Endothelial cell of umbilical vein (primary cell): ENCODE data around the gene ALKBH2. TPM values are rescaled to one million over a fixed set of nuclear protein-coding genes. Genes with fewer than 3 reads are reported as not detected.

ENCODE experiments used
- BruUV-seq: library from RNA; stranded (reverse); fragments of 400-500 nt; replicated peaks from 2 replicates; lab custom pipeline; 2021; lab: Mats Ljungman, UMichigan
- CTCF ChIA-PET: fragments of 300-600, 350-600 bp; sonication (Branson Sonifier 250); formaldehyde crosslinking; loops from one replicate; lab custom pipeline; 2021; ENCODE audit warnings: antibody characterized with exemption, inconsistent platforms; lab: Charles Lee
- POLR2A ChIA-PET: fragments of 300-600, 350-600 bp; sonication (Branson Sonifier 250); formaldehyde crosslinking; loops from one replicate; lab custom pipeline; 2021; ENCODE audit warnings: antibody characterized with exemption, inconsistent platforms; lab: Charles Lee
- DNase-seq: peaks from one replicate; pipeline ENCODE4 v3.0.0-alpha.2; 2011; ENCODE audit warnings: low read depth, low spot score
- FAIRE-seq: peaks from 2 replicates; lab custom pipeline; 2011; peaks lifted over from hg19 to GRCh38; lab: Jason Lieb, UNC
- H2AFZ ChIP-seq: 2 replicates; pipeline ENCODE4 v1.6.0; 2012; ENCODE audit warnings: low read depth, low read length, control low read depth, inconsistent platforms
- H3K27ac ChIP-seq: 2 replicates; pipeline ENCODE4 v1.5.1; 2011; ENCODE audit warnings: low read depth, mild to moderate bottlenecking, control low read depth, low read length, moderate library complexity; ENCODE audit not compliant: insufficient read depth
- H3K27me3 ChIP-seq, 2 experiments: 2 replicates each; pipeline versions ENCODE4 v1.6.0 to v1.6.1; 2011; ENCODE audit warnings: low read length in 2 of 2, mixed read lengths in 1 of 2; ENCODE audit not compliant: control insufficient read depth in 2 of 2, insufficient read depth in 2 of 2
- H3K36me3 ChIP-seq, 2 experiments: 2 replicates in 1 of 2; 3 replicates in 1 of 2; pipeline ENCODE4 v1.5.1; 2011; ENCODE audit warnings: low read length in 2 of 2, mild to moderate bottlenecking in 1 of 2, moderate library complexity in 1 of 2; ENCODE audit not compliant: control insufficient read depth in 2 of 2, insufficient read depth in 2 of 2; ENCODE audit errors: extremely low read depth in 1 of 2
- H3K4me1 ChIP-seq: 3 replicates; pipeline ENCODE4 v1.5.1; 2011; ENCODE audit warnings: mild to moderate bottlenecking, low read length; ENCODE audit not compliant: control insufficient read depth, insufficient read depth; ENCODE audit errors: extremely low read depth
- H3K4me2 ChIP-seq: 2 replicates; pipeline ENCODE4 v1.6.1; 2011; ENCODE audit warnings: low read length, control low read depth, mixed read lengths; ENCODE audit not compliant: insufficient read depth
- H3K4me3 ChIP-seq, 3 experiments: fragments of 200-600 bp in 1 of 3; sonication (generic), shearing (Covaris generic) in 1 of 3; replicated peaks in 1 of 3; 2 replicates each; pipeline ENCODE4 v1.5.1; 2011 to 2016; ENCODE audit warnings: control low read depth in 3 of 3, low read length in 3 of 3, mild to moderate bottlenecking in 2 of 3, inconsistent platforms in 1 of 3, low read depth in 1 of 3, moderate library complexity in 1 of 3; ENCODE audit not compliant: insufficient read depth in 1 of 3
- H3K79me2 ChIP-seq: 2 replicates; pipeline ENCODE4 v1.6.0; 2012; ENCODE audit warnings: low read length, inconsistent platforms; ENCODE audit not compliant: control insufficient read depth, insufficient read depth
- H3K9ac ChIP-seq: replicated peaks from 2 replicates; pipeline ENCODE3; 2011; ENCODE audit warnings: low read length, control low read depth; ENCODE audit not compliant: insufficient read depth; ENCODE audit errors: extremely low read depth
- H3K9me1 ChIP-seq: replicated peaks from 3 replicates; pipeline ENCODE4 v1.6.0; 2011; ENCODE audit warnings: mild to moderate bottlenecking, low read length; ENCODE audit not compliant: control insufficient read depth, insufficient read depth; ENCODE audit errors: extremely low read depth
- H3K9me3 ChIP-seq: replicated peaks from 2 replicates; pipeline ENCODE4 v1.5.1; 2012; ENCODE audit warnings: low read length, inconsistent platforms; ENCODE audit not compliant: control insufficient read depth, insufficient read depth
- H4K20me1 ChIP-seq: replicated peaks from 2 replicates; pipeline ENCODE3; 2011; ENCODE audit warnings: mild to moderate bottlenecking, low read length; ENCODE audit not compliant: control insufficient read depth, insufficient read depth; ENCODE audit errors: extremely low read depth
- EZH2 ChIP-seq: IDR thresholded peaks from 2 replicates; pipeline ENCODE4 v1.6.1; 2012; ENCODE audit warnings: borderline replicate concordance, low read depth, mild to moderate bottlenecking, moderate library complexity, low read length, inconsistent platforms; ENCODE audit not compliant: severe bottlenecking
- FOS ChIP-seq: IDR thresholded peaks from 2 replicates; pipeline ENCODE4 v1.6.1; 2011; ENCODE audit warnings: mild to moderate bottlenecking, low read length, moderate library complexity, borderline replicate concordance; ENCODE audit not compliant: insufficient read depth
- GATA2 ChIP-seq: IDR thresholded peaks from 2 replicates; pipeline ENCODE4 v1.7.0; 2011; ENCODE audit warnings: low read depth, mild to moderate bottlenecking, moderate library complexity, mixed read lengths, low read length; ENCODE audit not compliant: insufficient read length, insufficient read depth
- JUN ChIP-seq: IDR thresholded peaks from 2 replicates; pipeline ENCODE4 v1.6.1; 2011; ENCODE audit warnings: borderline replicate concordance, low read depth; ENCODE audit not compliant: insufficient read length, insufficient read depth
- MYC ChIP-seq: IDR thresholded peaks from one replicate; pipeline ENCODE4 v1.6.1; 2011; ENCODE audit warnings: mild to moderate bottlenecking, low read depth, low read length
- POLR2A ChIP-seq: IDR thresholded peaks from 2 replicates; pipeline ENCODE4 v1.6.1; 2012; ENCODE audit warnings: low read depth, mild to moderate bottlenecking, control low read depth, low read length
- POLR2AphosphoS5 ChIP-seq: IDR thresholded peaks from 2 replicates; pipeline ENCODE4 v1.6.1; 2012; ENCODE audit warnings: low read depth, mild to moderate bottlenecking, control low read depth, low read length, moderate library complexity; ENCODE audit not compliant: insufficient read depth
- dilution Hi-C: fragments of 300-500 bp; cut with MboI; formaldehyde crosslinking; loops from one replicate; pipeline ENCODE4 v1.15.0; 2019; ENCODE audit warnings: low sequenced_read_pairs; ENCODE audit not compliant: extremely low pct_ligation_motif_present
- intact Hi-C: fragments of 100-400 bp; cut with micrococcal nuclease; formaldehyde crosslinking; loops from one replicate; pipeline ENCODE4 v1.10.0; 2022
- polyA plus RNA-seq, 4 experiments: library from polyadenylated mRNA; depleted of rRNA in 3 of 4; stranded (reverse) in 3 of 4; unstranded in 1 of 4; fragments of >200 nt; gene quantifications; 2 replicates each; pipeline versions ENCODE4 v1.2.1 to v1.2.3, GENCODE V29; 2011 to 2012; ENCODE audit warnings: missing spikeins in 1 of 4
- total RNA-seq: library from RNA; stranded (reverse); gene quantifications from 2 replicates; pipeline ENCODE4 v1.2.3, GENCODE V29; 2021
- TF ChIP-seq, protein P1 (sequence below): IDR thresholded peaks from 2 replicates; pipeline ENCODE4 v1.6.1; 2011; ENCODE audit not compliant: insufficient read depth, insufficient read length
- TF ChIP-seq, protein P2 (sequence below), 2 donors: IDR thresholded peaks; 1 replicate in 1 of 2; 2 replicates in 1 of 2; pipeline ENCODE4 v1.5.1; 2011; ENCODE audit warnings: low read length in 2 of 2, mild to moderate bottlenecking in 2 of 2, moderate library complexity in 2 of 2, control low read depth in 1 of 2, inconsistent platforms in 1 of 2, low read depth in 1 of 2; ENCODE audit not compliant: insufficient read depth in 1 of 2; ENCODE audit errors: extremely low read depth in 1 of 2

Gene ALKBH2
- total and polyA plus RNA-seq, 2 donors (not counting 3 experiments of a cell fraction or from before 2014, with no cell fraction given): 5.4 to 7.3 TPM

- intact Hi-C loops: no loop called here
- CTCF ChIA-PET: no interaction called here
Observed at GRCh38 chr12:109084425-109084824, 8.8 kb downstream of the ALKBH2 start.

More at GRCh38 chr12:109084425-109084824, 8.8 kb downstream of the ALKBH2 start:
- Histone ChIP-seq H3K4me2 (no peak overlapping the region), H2AFZ (no peak overlapping the region), H3K4me1 (no peaks in the 10 kb centered on the region), H3K36me3 (peaks cover 10 to 21% of the 10 kb centered on the region in 2 experiments), H3K79me2 (no peaks in the 10 kb centered on the region), H3K27me3 (no peaks in the 10 kb centered on the region), H3K4me3 (no peak overlapping the region), H3K9ac (no peak overlapping the region), H4K20me1 (no peaks in the 10 kb centered on the region), H3K9me3 (no peaks in the 10 kb centered on the region), H3K27ac (no peak overlapping the region), H3K9me1 (no peaks in the 10 kb centered on the region)
- BruUV-seq: no TSS peak
- dilution Hi-C loops: no loop called here
- POLR2A ChIA-PET: no interaction called here
- DNase-seq (no peak), FAIRE-seq (no peak)
- TF ChIP-seq POLR2AphosphoS5 (no peak), FOS (no peak), JUN (no peak), POLR2A (no peak), GATA2 (no peak), MYC (no peak), EZH2 (no peak)
- TF ChIP-seq, protein P1, sequence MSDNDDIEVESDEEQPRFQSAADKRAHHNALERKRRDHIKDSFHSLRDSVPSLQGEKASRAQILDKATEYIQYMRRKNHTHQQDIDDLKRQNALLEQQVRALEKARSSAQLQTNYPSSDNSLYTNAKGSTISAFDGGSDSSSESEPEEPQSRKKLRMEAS: no peak
- TF ChIP-seq, protein P2, sequence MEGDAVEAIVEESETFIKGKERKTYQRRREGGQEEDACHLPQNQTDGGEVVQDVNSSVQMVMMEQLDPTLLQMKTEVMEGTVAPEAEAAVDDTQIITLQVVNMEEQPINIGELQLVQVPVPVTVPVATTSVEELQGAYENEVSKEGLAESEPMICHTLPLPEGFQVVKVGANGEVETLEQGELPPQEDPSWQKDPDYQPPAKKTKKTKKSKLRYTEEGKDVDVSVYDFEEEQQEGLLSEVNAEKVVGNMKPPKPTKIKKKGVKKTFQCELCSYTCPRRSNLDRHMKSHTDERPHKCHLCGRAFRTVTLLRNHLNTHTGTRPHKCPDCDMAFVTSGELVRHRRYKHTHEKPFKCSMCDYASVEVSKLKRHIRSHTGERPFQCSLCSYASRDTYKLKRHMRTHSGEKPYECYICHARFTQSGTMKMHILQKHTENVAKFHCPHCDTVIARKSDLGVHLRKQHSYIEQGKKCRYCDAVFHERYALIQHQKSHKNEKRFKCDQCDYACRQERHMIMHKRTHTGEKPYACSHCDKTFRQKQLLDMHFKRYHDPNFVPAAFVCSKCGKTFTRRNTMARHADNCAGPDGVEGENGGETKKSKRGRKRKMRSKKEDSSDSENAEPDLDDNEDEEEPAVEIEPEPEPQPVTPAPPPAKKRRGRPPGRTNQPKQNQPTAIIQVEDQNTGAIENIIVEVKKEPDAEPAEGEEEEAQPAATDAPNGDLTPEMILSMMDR (IDR thresholded peaks at IDR 0.05; ENCODE audit: extremely low read depth in 1 of 2, insufficient read depth in 1 of 2, low read depth in 1 of 2, low read length in 2 of 2): no peak
